Measurements from ENCODE around the gene VTN.
A peak's percentile ranks its signal among the peaks of the same experiment; 100 is the strongest.

The VTN gene

GRCh38 chr17:28320215-28321061 is 49.7 kb downstream of the VTN start:
- DNase-seq (ENCODE audit: low spot score): no peak

GRCh38 chr17:28319598-28319935 is 50.5 kb downstream of the VTN start:
- DNase-seq (ENCODE audit: low spot score): no peak

GRCh38 chr17:28318759-28319597 is 51.1 kb downstream of the VTN start, which contains the start of gene TMEM97:
TSS of gene TMEM97 (plus strand) at chr17:28319200. CDS start at chr17:28319240, 40 bp downstream.
- DNase-seq (ENCODE audit: low spot score): peak; percentile 95

GRCh38 chr17:28317966-28318758 is 51.9 kb downstream of the VTN start:
- no peak for DNase-seq (ENCODE audit: low spot score)
